Gastroesophageal sphincter (tissue), 3 donors: ENCODE data around the gene OR51B2.

Experiments used
- EP300 ChIP-seq: sonication (generic); formaldehyde crosslinking; IDR thresholded peaks from one replicate; pipeline ENCODE4 v1.6.1; 2017; ENCODE audit warnings: antibody characterized with exemption, mild to moderate bottlenecking
- TF ChIP-seq, protein P1 (sequence below), 4 experiments: fragments of 200-600 bp in 2 of 4; fragments of 450-650 bp in 2 of 4; sonication (generic) in 1 of 4; IDR thresholded peaks; one replicate each; pipeline ENCODE4 v1.5.1; 2017 to 2019; ENCODE audit warnings: antibody characterized with exemption in 4 of 4, mild to moderate bottlenecking in 2 of 4, moderate library complexity in 2 of 4

DNA sequence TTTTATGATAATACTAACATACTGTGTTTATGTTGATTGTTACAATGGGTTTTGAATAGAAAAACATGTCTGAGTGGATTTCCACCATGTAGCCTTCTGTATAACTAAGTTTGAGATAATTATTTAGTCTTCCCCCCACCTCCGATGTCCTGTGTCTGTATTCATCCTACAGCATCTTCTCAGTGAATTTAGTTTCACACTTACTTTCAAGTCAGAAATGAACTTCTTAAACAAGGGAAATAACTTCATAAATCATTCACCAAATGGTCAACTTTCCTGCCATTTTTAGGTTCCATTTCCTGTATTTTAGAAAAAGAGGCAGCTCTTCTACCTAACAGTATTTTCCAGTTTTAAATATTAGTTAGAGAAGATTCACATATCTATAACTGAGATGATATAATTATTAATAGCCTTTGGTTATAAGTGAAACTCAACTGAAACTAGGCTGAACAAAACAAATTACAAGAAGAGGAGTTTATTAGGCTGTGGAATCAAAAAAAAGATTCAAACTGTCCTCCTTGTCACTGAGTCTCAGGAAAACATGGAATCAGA, 15.8 kb upstream of the OR51B2 start:
- TF ChIP-seq, protein P1, sequence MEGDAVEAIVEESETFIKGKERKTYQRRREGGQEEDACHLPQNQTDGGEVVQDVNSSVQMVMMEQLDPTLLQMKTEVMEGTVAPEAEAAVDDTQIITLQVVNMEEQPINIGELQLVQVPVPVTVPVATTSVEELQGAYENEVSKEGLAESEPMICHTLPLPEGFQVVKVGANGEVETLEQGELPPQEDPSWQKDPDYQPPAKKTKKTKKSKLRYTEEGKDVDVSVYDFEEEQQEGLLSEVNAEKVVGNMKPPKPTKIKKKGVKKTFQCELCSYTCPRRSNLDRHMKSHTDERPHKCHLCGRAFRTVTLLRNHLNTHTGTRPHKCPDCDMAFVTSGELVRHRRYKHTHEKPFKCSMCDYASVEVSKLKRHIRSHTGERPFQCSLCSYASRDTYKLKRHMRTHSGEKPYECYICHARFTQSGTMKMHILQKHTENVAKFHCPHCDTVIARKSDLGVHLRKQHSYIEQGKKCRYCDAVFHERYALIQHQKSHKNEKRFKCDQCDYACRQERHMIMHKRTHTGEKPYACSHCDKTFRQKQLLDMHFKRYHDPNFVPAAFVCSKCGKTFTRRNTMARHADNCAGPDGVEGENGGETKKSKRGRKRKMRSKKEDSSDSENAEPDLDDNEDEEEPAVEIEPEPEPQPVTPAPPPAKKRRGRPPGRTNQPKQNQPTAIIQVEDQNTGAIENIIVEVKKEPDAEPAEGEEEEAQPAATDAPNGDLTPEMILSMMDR (IDR thresholded peaks at IDR 0.05), result no peak
- no peak for TF ChIP-seq EP300
